Activated T-cell treated with anti-CD3 and anti-CD28 coated beads, Interleukin-2, amount 50 U/mL, for 4 hours (primary cell): ENCODE results near the gene DGLUCY. TPM values are rescaled to one million over a fixed set of nuclear protein-coding genes. Genes with fewer than 3 reads are reported as not detected.
"Not testable (repeated sequence)": the region's sequence is repeated elsewhere in the genome, so short reads cannot be mapped to it uniquely, and the experiment has no call there.

ENCODE experiments used
- ATAC-seq, 2 donors: fragments of 200-7000 bp; cut with Tn5 transposase; one replicate each; pipeline ENCODE4 v1.10.0; 2021
- DNase-seq: peaks from one replicate; pipeline ENCODE4 v3.0.0-alpha.2; 2020
- H3K27me3 Mint-ChIP-seq: one replicate; pipeline ENCODE4 v1.8.0; 2021; ENCODE audit warnings: low read depth, mixed read lengths
- H3K36me3 Mint-ChIP-seq: one replicate; pipeline ENCODE4 v1.8.0; 2022; ENCODE audit warnings: mixed read lengths; ENCODE audit not compliant: insufficient read depth
- H3K4me1 Mint-ChIP-seq: one replicate; pipeline ENCODE4 v1.8.0; 2021; ENCODE audit warnings: low read depth, mixed read lengths
- H3K4me3 Mint-ChIP-seq: one replicate; pipeline ENCODE4 v1.8.0; 2021; ENCODE audit warnings: mild to moderate bottlenecking, moderate library complexity, mixed read lengths
- H3K9me3 Mint-ChIP-seq: one replicate; pipeline ENCODE4 v1.8.0; 2021; ENCODE audit warnings: mixed read lengths
- total RNA-seq, 3 donors: library from RNA; stranded (reverse); gene quantifications; one replicate each; pipeline ENCODE4 v1.2.1, GENCODE V29; 2021

DGLUCY gene
- total RNA-seq: 10 to 100 TPM; 25.1 to 29.0 (median 26.7) TPM

- Mint-ChIP-seq H3K27me3 (no peaks in the 10 kb centered on the region), H3K4me3 (peak within 1 kb of the TSS; percentile 93), H3K9me3 (no peaks in the 10 kb centered on the region), H3K36me3 (peaks cover 5% of the 10 kb centered on the region), H3K4me1 (peaks cover 71% of the 10 kb centered on the region)
- DNase-seq: peak; percentile 45
- peak in 1 of 2 donors; percentile 81 for ATAC-seq
Measured at GRCh38 chr14:91113829-91114078, at the start of gene DGLUCY. Gene DGLUCY (plus strand): TSS chr14:91114073. CDS start chr14:91160295, 46,222 bp downstream.

- Mint-ChIP-seq H3K27me3 (no peaks in the 10 kb centered on the region), H3K9me3 (peaks cover 3% of the 10 kb centered on the region), H3K36me3 (peaks cover 1% of the 10 kb centered on the region), H3K4me3 (no peak overlapping the region), H3K4me1 (peaks cover 69% of the 10 kb centered on the region)
- DNase-seq (no peak), ATAC-seq (no peak)
Measured at GRCh38 chr14:91065266-91065665, 48.6 kb upstream of the DGLUCY start.

GRCh38 chr14:91067186-91067585 is 46.7 kb upstream of the DGLUCY start:
- ATAC-seq (peak; percentile 39 to 53), DNase-seq (peak; percentile 25)
- H3K27me3 Mint-ChIP-seq: no peaks in the 10 kb centered on the region
- no peak overlapping the region for H3K4me3 Mint-ChIP-seq
- H3K9me3 Mint-ChIP-seq: peaks cover 3% of the 10 kb centered on the region
- peaks cover 3% of the 10 kb centered on the region for H3K36me3 Mint-ChIP-seq
- H3K4me1 Mint-ChIP-seq: peaks cover 71% of the 10 kb centered on the region

- no peaks in the 10 kb centered on the region for H3K27me3 Mint-ChIP-seq
- H3K4me1 Mint-ChIP-seq: peaks cover 60% of the 10 kb centered on the region
- H3K36me3 Mint-ChIP-seq: peaks cover 3% of the 10 kb centered on the region
- H3K9me3 Mint-ChIP-seq: peaks cover 3% of the 10 kb centered on the region
- ATAC-seq (peak in 1 of 2 donors; percentile 25), DNase-seq (no peak)
- H3K4me3 Mint-ChIP-seq: no peak overlapping the region
Measured at GRCh38 chr14:91068642-91069041, 45.2 kb upstream of the DGLUCY start.

GRCh38 chr14:91070572-91070971 is 43.3 kb upstream of the DGLUCY start:
- H3K27me3 Mint-ChIP-seq: no peaks in the 10 kb centered on the region
- ATAC-seq (no peak), DNase-seq (no peak)
- H3K4me3 Mint-ChIP-seq: no peak overlapping the region
- peaks cover 2% of the 10 kb centered on the region for H3K36me3 Mint-ChIP-seq
- H3K9me3 Mint-ChIP-seq: no peaks in the 10 kb centered on the region
- peaks cover 44% of the 10 kb centered on the region for H3K4me1 Mint-ChIP-seq

GRCh38 chr14:91075553-91075952 is 38.3 kb upstream of the DGLUCY start:
- peaks cover 36% of the 10 kb centered on the region for H3K4me1 Mint-ChIP-seq
- ATAC-seq: no peak

GRCh38 chr14:91078095-91078737 is 35.7 kb upstream of the DGLUCY start:
- DNase-seq: peak; percentile 26
- Mint-ChIP-seq H3K9me3 (no peaks in the 10 kb centered on the region), H3K27me3 (no peaks in the 10 kb centered on the region), H3K36me3 (no peaks in the 10 kb centered on the region), H3K4me1 (peaks cover 36% of the 10 kb centered on the region), H3K4me3 (peak overlapping the region; percentile 12)
- peak; percentile 96 for ATAC-seq

More at GRCh38 chr14:91075553-91075952, 38.3 kb upstream of the DGLUCY start:
- no peak for DNase-seq
- no peak overlapping the region for H3K4me3 Mint-ChIP-seq
- H3K27me3 Mint-ChIP-seq: no peaks in the 10 kb centered on the region
- no peaks in the 10 kb centered on the region for H3K9me3 Mint-ChIP-seq
- H3K36me3 Mint-ChIP-seq: peaks cover under 1% of the 10 kb centered on the region

- H3K36me3 Mint-ChIP-seq: no peaks in the 10 kb centered on the region
- no peaks in the 10 kb centered on the region for H3K9me3 Mint-ChIP-seq
- no peaks in the 10 kb centered on the region for H3K27me3 Mint-ChIP-seq
- DNase-seq: no peak
- H3K4me3 Mint-ChIP-seq: no peak overlapping the region
- peaks cover 34% of the 10 kb centered on the region for H3K4me1 Mint-ChIP-seq
- ATAC-seq: no peak
Measured at GRCh38 chr14:91080071-91080470, 33.8 kb upstream of the DGLUCY start.

- Mint-ChIP-seq H3K4me3 (no peak overlapping the region), H3K9me3 (no peaks in the 10 kb centered on the region), H3K27me3 (peaks cover 2% of the 10 kb centered on the region), H3K4me1 (peaks cover 23% of the 10 kb centered on the region), H3K36me3 (no peaks in the 10 kb centered on the region)
- DNase-seq: no peak
- no peak for ATAC-seq
Measured at GRCh38 chr14:91082282-91082681, 31.6 kb upstream of the DGLUCY start.

GRCh38 chr14:91084516-91084915 is 29.4 kb upstream of the DGLUCY start:
- ATAC-seq (no peak), DNase-seq (no peak)
- no peak overlapping the region for H3K4me3 Mint-ChIP-seq
- peaks cover 11% of the 10 kb centered on the region for H3K4me1 Mint-ChIP-seq
- no peaks in the 10 kb centered on the region for H3K36me3 Mint-ChIP-seq
- H3K27me3 Mint-ChIP-seq: peaks cover 2% of the 10 kb centered on the region
- no peaks in the 10 kb centered on the region for H3K9me3 Mint-ChIP-seq

GRCh38 chr14:91087470-91087869 is 26.4 kb upstream of the DGLUCY start:
- ATAC-seq, DNase-seq, H3K9me3 Mint-ChIP-seq, H3K36me3 Mint-ChIP-seq, H3K4me3 Mint-ChIP-seq, H3K27me3 Mint-ChIP-seq: not testable (repeated sequence)
- H3K4me1 Mint-ChIP-seq: peaks cover 11% of the 10 kb centered on the region

GRCh38 chr14:91088585-91089235 is 25.2 kb upstream of the DGLUCY start:
- peaks cover 11% of the 10 kb centered on the region for H3K4me1 Mint-ChIP-seq
- no peak for ATAC-seq
- H3K4me3 Mint-ChIP-seq: no peak overlapping the region

GRCh38 chr14:91089958-91090535 is 23.8 kb upstream of the DGLUCY start:
- ATAC-seq (no peak), DNase-seq (no peak)
- peaks cover 11% of the 10 kb centered on the region for H3K4me1 Mint-ChIP-seq
- no peaks in the 10 kb centered on the region for H3K36me3 Mint-ChIP-seq
- H3K4me3 Mint-ChIP-seq: no peak overlapping the region
- H3K27me3 Mint-ChIP-seq: peaks cover 2% of the 10 kb centered on the region
- no peaks in the 10 kb centered on the region for H3K9me3 Mint-ChIP-seq

More at GRCh38 chr14:91088585-91089235, 25.2 kb upstream of the DGLUCY start:
- peaks cover 2% of the 10 kb centered on the region for H3K27me3 Mint-ChIP-seq
- no peaks in the 10 kb centered on the region for H3K36me3 Mint-ChIP-seq
- DNase-seq: no peak
- no peaks in the 10 kb centered on the region for H3K9me3 Mint-ChIP-seq

GRCh38 chr14:91090743-91091142 is 23.1 kb upstream of the DGLUCY start:
- no peaks in the 10 kb centered on the region for H3K27me3 Mint-ChIP-seq
- no peaks in the 10 kb centered on the region for H3K36me3 Mint-ChIP-seq
- DNase-seq (no peak), ATAC-seq (no peak)
- no peaks in the 10 kb centered on the region for H3K9me3 Mint-ChIP-seq
- H3K4me3 Mint-ChIP-seq: no peak overlapping the region
- H3K4me1 Mint-ChIP-seq: peaks cover 11% of the 10 kb centered on the region

GRCh38 chr14:91092073-91092472 is 21.8 kb upstream of the DGLUCY start:
- peak; percentile 71 to 77 for ATAC-seq
- Mint-ChIP-seq H3K4me3 (no peak overlapping the region), H3K4me1 (peaks cover 11% of the 10 kb centered on the region), H3K9me3 (no peaks in the 10 kb centered on the region), H3K27me3 (no peaks in the 10 kb centered on the region), H3K36me3 (no peaks in the 10 kb centered on the region)
- DNase-seq: no peak
